Lower leg skin (tissue), 4 donors: ENCODE measurements around the gene PAPPA. TPM values are rescaled to one million over a fixed set of nuclear protein-coding genes. Genes with fewer than 3 reads are reported as not detected.

Experiments
- DNase-seq, 2 donors: peaks; one replicate each; pipeline ENCODE4 v3.0.0-alpha.2; 2019; ENCODE audit warnings: low spot score in 2 of 2
- H3K4me3 ChIP-seq: fragments of 200-600 bp; sonication (generic); 2 replicates; pipeline ENCODE4 v1.5.1; 2017; ENCODE audit warnings: mild to moderate bottlenecking, low read depth; ENCODE audit not compliant: poor library complexity, severe bottlenecking
- POLR2A ChIP-seq, 2 donors: fragments of 450-650 bp; IDR thresholded peaks; one replicate each; pipeline ENCODE4 v1.6.1; 2016 to 2017; ENCODE audit warnings: antibody characterized with exemption in 2 of 2, mild to moderate bottlenecking in 1 of 2, moderate library complexity in 1 of 2
- WGBS, 2 donors: methylation state at CpG; one replicate each; pipeline ENCODE4 v1.1.5; 2018; 5-methylcytosine and 5-hydroxymethylcytosine counted together
- intact Hi-C: fragments of 100-400 bp; cut with DNase I; formaldehyde crosslinking; loops from one replicate; pipeline ENCODE4 v1.15.0; 2023; ENCODE audit warnings: low total_unique reads
- total RNA-seq, 4 donors: library from RNA; depleted of rRNA; stranded (reverse); fragments of >200 nt; gene quantifications; one replicate each; pipeline ENCODE4 v1.1.0, GENCODE V29; 2016
- TF ChIP-seq, protein P1 (sequence below), 3 donors: fragments of 450-650 bp; IDR thresholded peaks; one replicate each; pipeline ENCODE4 v1.5.1; 2016; ENCODE audit warnings: antibody characterized with exemption in 3 of 3, mild to moderate bottlenecking in 3 of 3, moderate library complexity in 2 of 3

Gene PAPPA
- total RNA-seq, 4 donors from 2014 or later = 0.64 to 2.2 (median 1.9) TPM

DNA sequence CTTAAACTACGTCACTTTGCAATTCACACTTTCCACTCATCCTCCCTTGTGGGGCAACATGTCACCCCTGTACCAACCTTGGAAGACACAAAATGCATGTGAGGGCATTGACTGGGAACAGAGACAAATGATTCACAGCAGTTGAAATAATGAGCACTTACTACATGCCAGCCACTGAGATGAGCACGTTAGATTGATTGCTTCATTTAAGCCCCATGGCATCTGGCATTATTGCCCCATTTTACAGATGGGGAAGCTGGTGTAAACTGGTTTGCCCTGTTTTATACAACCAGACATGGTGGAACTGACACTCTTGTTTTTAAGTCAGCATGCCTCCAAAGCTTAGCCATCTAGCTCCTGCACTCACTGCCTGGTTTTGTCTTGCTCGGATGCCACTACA, 204.7 kb downstream of the PAPPA start:
- WGBS, 2 donors = 77 to 85% methylated on average over 3 of the region's 3 CpGs
- H3K4me3 ChIP-seq = no peak overlapping the region
- intact Hi-C loops = no loop called here
- TF ChIP-seq, protein P1, sequence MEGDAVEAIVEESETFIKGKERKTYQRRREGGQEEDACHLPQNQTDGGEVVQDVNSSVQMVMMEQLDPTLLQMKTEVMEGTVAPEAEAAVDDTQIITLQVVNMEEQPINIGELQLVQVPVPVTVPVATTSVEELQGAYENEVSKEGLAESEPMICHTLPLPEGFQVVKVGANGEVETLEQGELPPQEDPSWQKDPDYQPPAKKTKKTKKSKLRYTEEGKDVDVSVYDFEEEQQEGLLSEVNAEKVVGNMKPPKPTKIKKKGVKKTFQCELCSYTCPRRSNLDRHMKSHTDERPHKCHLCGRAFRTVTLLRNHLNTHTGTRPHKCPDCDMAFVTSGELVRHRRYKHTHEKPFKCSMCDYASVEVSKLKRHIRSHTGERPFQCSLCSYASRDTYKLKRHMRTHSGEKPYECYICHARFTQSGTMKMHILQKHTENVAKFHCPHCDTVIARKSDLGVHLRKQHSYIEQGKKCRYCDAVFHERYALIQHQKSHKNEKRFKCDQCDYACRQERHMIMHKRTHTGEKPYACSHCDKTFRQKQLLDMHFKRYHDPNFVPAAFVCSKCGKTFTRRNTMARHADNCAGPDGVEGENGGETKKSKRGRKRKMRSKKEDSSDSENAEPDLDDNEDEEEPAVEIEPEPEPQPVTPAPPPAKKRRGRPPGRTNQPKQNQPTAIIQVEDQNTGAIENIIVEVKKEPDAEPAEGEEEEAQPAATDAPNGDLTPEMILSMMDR (IDR thresholded peaks at IDR 0.05) = no peak
- DNase-seq = no peak

- no peak overlapping the region for H3K4me3 ChIP-seq
- no peak for DNase-seq
- 46 to 67% methylated on average over 4 of the region's 4 CpGs for WGBS, 2 donors
- TF ChIP-seq, protein P1 (IDR thresholded peaks at IDR 0.05) = no peak
- TF ChIP-seq POLR2A (IDR thresholded peaks at IDR 0.05) = no peak
- intact Hi-C loops = no loop called here
These were observed 206.4 kb downstream of the PAPPA start for GRCh38 chr9:116360016-116360415.

- DNase-seq = no peak
- no peak overlapping the region for H3K4me3 ChIP-seq
- TF ChIP-seq, protein P1 (IDR thresholded peaks at IDR 0.05) = no peak
- no peak for TF ChIP-seq POLR2A (IDR thresholded peaks at IDR 0.05)
- WGBS, 2 donors = 88 to 91% methylated on average over 2 of the region's 2 CpGs
- intact Hi-C loops = no loop called here
These were observed 207.4 kb downstream of the PAPPA start for GRCh38 chr9:116360989-116361388.

DNA sequence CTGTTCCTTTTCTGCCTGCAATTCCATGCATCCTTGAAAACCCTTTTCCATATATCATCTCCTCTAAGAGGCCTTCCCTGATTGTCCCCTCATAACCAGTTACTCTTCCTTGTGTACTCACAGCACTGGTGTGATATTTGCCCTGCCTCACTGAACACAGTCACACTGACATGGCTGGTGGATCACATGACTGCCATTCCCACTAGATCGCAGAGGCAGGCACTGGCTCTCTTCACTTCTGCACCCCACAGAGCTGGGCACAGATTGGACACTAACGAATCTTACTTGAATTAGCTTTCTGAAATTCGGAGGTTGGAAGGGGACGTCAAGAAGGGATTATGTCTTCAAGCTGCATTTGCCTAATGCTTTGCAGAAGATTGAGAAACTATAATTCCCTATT, 208.0 kb downstream of the PAPPA start:
- intact Hi-C loops = no loop called here
- no peak for DNase-seq
- WGBS, 2 donors = 85 to 89% methylated on average over 4 of the region's 4 CpGs
- TF ChIP-seq, protein P1 (IDR thresholded peaks at IDR 0.05) = no peak
- TF ChIP-seq POLR2A (IDR thresholded peaks at IDR 0.05) = no peak
- H3K4me3 ChIP-seq = no peak overlapping the region

GRCh38 chr9:116362493-116362892, 208.9 kb downstream of the PAPPA start:
- DNase-seq = no peak
- intact Hi-C loops = no loop called here
- no peak for TF ChIP-seq POLR2A (IDR thresholded peaks at IDR 0.05)
- TF ChIP-seq, protein P1 (IDR thresholded peaks at IDR 0.05) = no peak
- 84 to 91% methylated on average over 6 of the region's 6 CpGs for WGBS, 2 donors
- no peak overlapping the region for H3K4me3 ChIP-seq

GRCh38 chr9:116365056-116365471, 211.5 kb downstream of the PAPPA start:
- intact Hi-C loops = no loop called here
- WGBS, 2 donors = 13 to 19% methylated on average over 9 of the region's 9 CpGs
- no peak for TF ChIP-seq POLR2A (IDR thresholded peaks at IDR 0.05)
- TF ChIP-seq, protein P1 (IDR thresholded peaks at IDR 0.05) = no peak
- no peak overlapping the region for H3K4me3 ChIP-seq
- peak in 1 of 2 donors; percentile 17 for DNase-seq
